ENCODE data around the gene SPIRE2. TPM values are rescaled to one million over a fixed set of nuclear protein-coding genes. Genes with fewer than 3 reads are reported as not detected.

The SPIRE2 gene
- total and polyA plus RNA-seq, 9 of the 15 experiments (the other 6 are each of a cell fraction or from before 2014, with no cell fraction given), result 0.70 to 7.5 (median 4.6) TPM

DNA sequence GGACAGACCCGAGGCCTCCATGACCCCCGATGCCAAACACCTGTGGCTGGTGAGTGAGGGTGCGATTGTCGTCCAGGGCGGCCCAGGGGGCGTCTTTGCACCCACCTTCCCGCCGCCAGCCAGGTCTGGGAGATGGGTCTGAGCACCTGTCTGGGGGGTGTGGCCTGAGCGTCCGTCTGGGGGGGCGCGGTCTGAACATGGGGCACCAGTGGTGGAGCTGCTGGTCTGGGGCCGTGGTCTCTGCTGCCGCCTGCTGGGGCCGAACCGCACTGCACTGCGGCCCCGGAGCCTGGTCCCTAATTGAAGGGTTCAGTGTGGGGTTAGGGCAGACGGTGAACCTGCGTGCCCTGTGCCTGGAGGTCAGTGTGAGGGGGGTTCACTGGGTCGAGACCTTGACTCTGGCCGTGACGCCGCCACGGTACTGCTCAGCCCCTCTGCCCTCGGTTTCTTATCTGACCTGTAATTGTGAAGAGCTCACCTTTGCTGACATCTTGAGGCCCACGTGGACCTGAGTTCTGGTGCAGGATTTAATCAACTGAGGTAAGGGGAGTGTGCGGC lies 32.6 kb downstream of the SPIRE2 start (continued):
- TF ChIP-seq, protein P1, sequence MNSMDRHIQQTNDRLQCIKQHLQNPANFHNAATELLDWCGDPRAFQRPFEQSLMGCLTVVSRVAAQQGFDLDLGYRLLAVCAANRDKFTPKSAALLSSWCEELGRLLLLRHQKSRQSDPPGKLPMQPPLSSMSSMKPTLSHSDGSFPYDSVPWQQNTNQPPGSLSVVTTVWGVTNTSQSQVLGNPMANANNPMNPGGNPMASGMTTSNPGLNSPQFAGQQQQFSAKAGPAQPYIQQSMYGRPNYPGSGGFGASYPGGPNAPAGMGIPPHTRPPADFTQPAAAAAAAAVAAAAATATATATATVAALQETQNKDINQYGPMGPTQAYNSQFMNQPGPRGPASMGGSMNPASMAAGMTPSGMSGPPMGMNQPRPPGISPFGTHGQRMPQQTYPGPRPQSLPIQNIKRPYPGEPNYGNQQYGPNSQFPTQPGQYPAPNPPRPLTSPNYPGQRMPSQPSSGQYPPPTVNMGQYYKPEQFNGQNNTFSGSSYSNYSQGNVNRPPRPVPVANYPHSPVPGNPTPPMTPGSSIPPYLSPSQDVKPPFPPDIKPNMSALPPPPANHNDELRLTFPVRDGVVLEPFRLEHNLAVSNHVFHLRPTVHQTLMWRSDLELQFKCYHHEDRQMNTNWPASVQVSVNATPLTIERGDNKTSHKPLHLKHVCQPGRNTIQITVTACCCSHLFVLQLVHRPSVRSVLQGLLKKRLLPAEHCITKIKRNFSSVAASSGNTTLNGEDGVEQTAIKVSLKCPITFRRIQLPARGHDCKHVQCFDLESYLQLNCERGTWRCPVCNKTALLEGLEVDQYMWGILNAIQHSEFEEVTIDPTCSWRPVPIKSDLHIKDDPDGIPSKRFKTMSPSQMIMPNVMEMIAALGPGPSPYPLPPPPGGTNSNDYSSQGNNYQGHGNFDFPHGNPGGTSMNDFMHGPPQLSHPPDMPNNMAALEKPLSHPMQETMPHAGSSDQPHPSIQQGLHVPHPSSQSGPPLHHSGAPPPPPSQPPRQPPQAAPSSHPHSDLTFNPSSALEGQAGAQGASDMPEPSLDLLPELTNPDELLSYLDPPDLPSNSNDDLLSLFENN (IDR thresholded peaks at IDR 0.05; ENCODE audit: low read depth in 2 of 2, low read length in 2 of 2), result no peak
- no peak for TF ChIP-seq HDAC8 (tag; IDR thresholded peaks at IDR 0.05)
- TF ChIP-seq NFATC3 (IDR thresholded peaks at IDR 0.05), result no peak
- TF ChIP-seq SIX5 (IDR thresholded peaks at IDR 0.05; ENCODE audit: borderline replicate concordance in 1 of 2, insufficient read depth in 1 of 2, low read depth in 1 of 2, low read length in 2 of 2), result no peak
- no peak for TF ChIP-seq ZBTB1 (CRISPR knock-in tag; IDR thresholded peaks at IDR 0.05; ENCODE audit: borderline replicate concordance, low read depth)
- no peak for TF ChIP-seq RBM22 (IDR thresholded peaks at IDR 0.05; ENCODE audit: low read depth, low read length, poor library complexity, severe bottlenecking)
- TF ChIP-seq SAP30 (IDR thresholded peaks at IDR 0.05; ENCODE audit: borderline replicate concordance, insufficient read depth, low read depth, low read length, poor library complexity, severe bottlenecking), result no peak
- TF ChIP-seq POU5F1 (IDR thresholded peaks at IDR 0.05; ENCODE audit: borderline replicate concordance, low read depth, low read length, partially characterized antibody), result no peak
- no peak for TF ChIP-seq ARHGAP35 (IDR thresholded peaks at IDR 0.05; ENCODE audit: partially characterized antibody)
- TF ChIP-seq TOE1 (IDR thresholded peaks at IDR 0.05; ENCODE audit: borderline replicate concordance), result peak; percentile 41; the same call in 1 of the 2 replicates
- 0 out of 2 replicates have a peak, but pooled peaks have one; percentile 51 for TF ChIP-seq TOE1 (CRISPR knock-in tag; IDR thresholded peaks at IDR 0.05; ENCODE audit: borderline replicate concordance, low read depth)
- TF ChIP-seq KLF13 (tag; IDR thresholded peaks at IDR 0.05; ENCODE audit: borderline replicate concordance, low read depth), result 0 out of 2 replicates have a peak, but pooled peaks have one; percentile 70
- no peak for TF ChIP-seq ZNF347 (CRISPR knock-in tag; IDR thresholded peaks at IDR 0.05; ENCODE audit: low read depth)
- peak; percentile 52; the same call in 1 of the 2 replicates for TF ChIP-seq ZBTB7A (IDR thresholded peaks at IDR 0.05; ENCODE audit: borderline replicate concordance, control insufficient read depth, low read depth, low read length)
- TF ChIP-seq, protein P2, sequence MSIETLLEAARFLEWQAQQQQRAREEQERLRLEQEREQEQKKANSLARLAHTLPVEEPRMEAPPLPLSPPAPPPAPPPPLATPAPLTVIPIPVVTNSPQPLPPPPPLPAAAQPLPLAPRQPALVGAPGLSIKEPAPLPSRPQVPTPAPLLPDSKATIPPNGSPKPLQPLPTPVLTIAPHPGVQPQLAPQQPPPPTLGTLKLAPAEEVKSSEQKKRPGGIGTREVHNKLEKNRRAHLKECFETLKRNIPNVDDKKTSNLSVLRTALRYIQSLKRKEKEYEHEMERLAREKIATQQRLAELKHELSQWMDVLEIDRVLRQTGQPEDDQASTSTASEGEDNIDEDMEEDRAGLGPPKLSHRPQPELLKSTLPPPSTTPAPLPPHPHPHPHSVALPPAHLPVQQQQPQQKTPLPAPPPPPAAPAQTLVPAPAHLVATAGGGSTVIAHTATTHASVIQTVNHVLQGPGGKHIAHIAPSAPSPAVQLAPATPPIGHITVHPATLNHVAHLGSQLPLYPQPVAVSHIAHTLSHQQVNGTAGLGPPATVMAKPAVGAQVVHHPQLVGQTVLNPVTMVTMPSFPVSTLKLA (conservative IDR thresholded peaks at IDR 0.05), result peak in 1 of 2 experiments; percentile 60; a peak in 2 of 4 replicates
- TF ChIP-seq MCM5 (IDR thresholded peaks at IDR 0.05; ENCODE audit: low read depth), result no peak
- no peak for TF ChIP-seq NCOA6 (IDR thresholded peaks at IDR 0.05)
- no peak for TF ChIP-seq ZNF561 (CRISPR knock-in tag; conservative IDR thresholded peaks at IDR 0.05)
- TF ChIP-seq C11orf30 (IDR thresholded peaks at IDR 0.05; ENCODE audit: low read depth), result no peak
- TF ChIP-seq HDAC2 (IDR thresholded peaks at IDR 0.05), result no peak
- TF ChIP-seq, protein P3, sequence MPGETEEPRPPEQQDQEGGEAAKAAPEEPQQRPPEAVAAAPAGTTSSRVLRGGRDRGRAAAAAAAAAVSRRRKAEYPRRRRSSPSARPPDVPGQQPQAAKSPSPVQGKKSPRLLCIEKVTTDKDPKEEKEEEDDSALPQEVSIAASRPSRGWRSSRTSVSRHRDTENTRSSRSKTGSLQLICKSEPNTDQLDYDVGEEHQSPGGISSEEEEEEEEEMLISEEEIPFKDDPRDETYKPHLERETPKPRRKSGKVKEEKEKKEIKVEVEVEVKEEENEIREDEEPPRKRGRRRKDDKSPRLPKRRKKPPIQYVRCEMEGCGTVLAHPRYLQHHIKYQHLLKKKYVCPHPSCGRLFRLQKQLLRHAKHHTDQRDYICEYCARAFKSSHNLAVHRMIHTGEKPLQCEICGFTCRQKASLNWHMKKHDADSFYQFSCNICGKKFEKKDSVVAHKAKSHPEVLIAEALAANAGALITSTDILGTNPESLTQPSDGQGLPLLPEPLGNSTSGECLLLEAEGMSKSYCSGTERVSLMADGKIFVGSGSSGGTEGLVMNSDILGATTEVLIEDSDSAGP (CRISPR knock-in tag; IDR thresholded peaks at IDR 0.05), result no peak

Measured in K562 (cell line).